ENCODE results near the gene SLC7A8.

GRCh38 chr14:23125011-23125410, 58.4 kb downstream of the SLC7A8 start:
- TF ChIP-seq CTCF (IDR thresholded peaks at IDR 0.05) (no peak), POLR2A (IDR thresholded peaks at IDR 0.05) (no peak), EP300 (IDR thresholded peaks at IDR 0.05) (no peak)
